ENCODE results near the gene ADAM19. TPM values are rescaled to one million over a fixed set of nuclear protein-coding genes. Genes with fewer than 3 reads are reported as not detected.

The ADAM19 gene
- polyA plus RNA-seq, 3 donors, result 0.60 to 4.9 (median 2.5) TPM

DNA sequence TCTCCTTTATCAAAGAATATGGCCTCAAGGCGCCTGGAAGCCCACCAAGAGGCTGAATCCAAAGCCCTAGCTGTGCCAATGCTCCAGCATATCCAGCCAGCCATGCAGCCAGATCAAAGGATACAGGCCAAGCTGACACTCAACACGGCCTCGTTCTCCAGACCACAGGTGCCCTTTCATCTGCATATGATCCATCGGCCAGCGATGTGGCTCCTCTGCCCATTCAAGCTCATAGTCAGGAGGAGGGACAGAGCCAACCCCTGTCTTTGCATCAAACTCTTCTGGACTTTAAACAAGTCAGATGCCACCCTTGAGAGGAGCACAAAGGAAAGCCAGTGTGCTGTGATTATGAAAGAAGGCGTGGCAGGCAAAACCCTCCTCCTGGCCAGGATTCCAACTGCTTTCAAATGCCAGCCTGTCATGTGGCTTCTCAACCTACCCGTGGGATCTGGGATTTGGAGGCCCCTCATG is 42.5 kb downstream of the ADAM19 start:
- WGBS, 3 donors, result 75 to 86% (median 79%) methylated on average over 7 of the region's 7 CpGs
- H3K27ac ChIP-seq (ENCODE audit: low read depth, low read length), result no peak overlapping the region

DNA sequence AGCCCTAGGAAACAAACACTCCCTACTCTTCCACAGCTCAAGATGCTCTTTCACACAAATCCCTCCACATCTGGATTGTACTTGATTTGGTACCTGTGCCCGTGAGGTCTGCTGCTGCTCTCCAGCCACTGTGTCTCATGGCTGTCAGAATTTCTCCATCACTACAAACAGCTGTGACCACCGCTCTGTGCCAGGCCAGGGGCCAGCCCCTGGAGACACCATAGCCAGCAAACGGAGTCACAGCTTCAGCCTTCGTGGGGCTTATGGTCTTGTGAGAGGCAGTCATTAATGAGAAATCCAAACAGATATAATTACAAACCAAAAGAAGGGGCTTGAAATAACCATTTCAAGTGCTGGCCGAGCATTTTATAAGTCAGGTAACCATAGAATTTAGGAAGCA is 43.6 kb downstream of the ADAM19 start:
- WGBS, 3 donors, result 88 to 92% (median 91%) methylated on average over 5 of the region's 5 CpGs
- no peak overlapping the region for H3K27ac ChIP-seq (ENCODE audit: low read depth, low read length)

DNA sequence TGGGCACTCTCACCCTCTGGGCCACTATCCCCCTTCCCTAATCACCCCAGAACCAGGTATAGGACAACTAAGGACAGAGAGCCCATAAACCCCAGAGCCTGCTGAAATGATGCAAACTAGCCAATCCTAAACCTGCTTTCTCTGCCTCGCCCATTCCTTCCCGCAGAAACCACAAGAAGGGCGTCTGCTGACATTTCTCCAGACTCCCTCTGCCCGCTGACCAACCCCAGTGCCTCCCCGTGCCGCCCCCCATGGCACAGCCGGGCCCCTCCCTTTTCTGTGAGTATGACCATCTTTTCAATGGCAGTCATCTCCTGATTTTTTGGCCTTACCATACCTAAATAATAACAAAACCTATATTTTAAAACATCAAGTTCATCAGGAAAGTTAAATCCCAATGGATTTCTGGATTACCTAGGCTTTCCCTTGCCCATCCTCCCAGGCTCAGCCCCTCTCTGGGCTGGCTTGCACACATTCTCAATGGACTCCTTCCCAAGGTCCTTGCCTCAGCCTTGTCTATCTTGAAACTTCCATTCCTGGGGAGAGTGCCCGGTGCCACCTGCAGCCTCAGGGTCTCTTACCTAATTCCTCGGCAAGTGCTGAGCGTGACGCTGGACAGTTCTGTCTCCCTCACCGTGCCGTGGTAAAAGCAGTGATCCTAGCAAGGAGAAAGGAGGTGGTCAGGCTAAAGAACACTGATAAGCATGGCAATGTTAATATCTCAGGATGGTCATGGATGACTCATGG is 45.2 kb downstream of the ADAM19 start:
- H3K27ac ChIP-seq (ENCODE audit: low read depth, low read length), result no peak overlapping the region
- 72 to 90% (median 81%) methylated on average over 13 of the region's 13 CpGs for WGBS, 3 donors

DNA sequence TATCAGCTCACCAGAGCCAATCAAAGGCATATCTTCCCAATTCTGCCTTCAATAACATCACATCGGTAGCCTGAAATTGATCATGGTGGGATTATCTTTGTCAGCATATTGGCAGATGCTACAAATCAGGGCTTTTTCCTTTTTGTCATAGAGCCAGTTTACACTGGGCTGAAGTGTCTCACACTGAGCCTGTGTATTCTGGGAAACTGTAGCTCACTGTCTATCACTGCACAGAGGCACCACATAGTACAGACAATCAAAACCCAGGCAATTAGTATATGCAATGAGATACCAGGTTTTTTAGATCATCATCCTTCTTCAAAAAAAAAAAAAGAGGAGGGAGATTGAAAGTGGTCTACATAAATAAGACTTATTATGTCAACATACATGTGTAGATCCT is 46.6 kb downstream of the ADAM19 start:
- no peak overlapping the region for H3K27ac ChIP-seq (ENCODE audit: low read depth, low read length)
- 78 to 87% (median 81%) methylated on average over 1 of the region's 1 CpG for WGBS, 3 donors

DNA sequence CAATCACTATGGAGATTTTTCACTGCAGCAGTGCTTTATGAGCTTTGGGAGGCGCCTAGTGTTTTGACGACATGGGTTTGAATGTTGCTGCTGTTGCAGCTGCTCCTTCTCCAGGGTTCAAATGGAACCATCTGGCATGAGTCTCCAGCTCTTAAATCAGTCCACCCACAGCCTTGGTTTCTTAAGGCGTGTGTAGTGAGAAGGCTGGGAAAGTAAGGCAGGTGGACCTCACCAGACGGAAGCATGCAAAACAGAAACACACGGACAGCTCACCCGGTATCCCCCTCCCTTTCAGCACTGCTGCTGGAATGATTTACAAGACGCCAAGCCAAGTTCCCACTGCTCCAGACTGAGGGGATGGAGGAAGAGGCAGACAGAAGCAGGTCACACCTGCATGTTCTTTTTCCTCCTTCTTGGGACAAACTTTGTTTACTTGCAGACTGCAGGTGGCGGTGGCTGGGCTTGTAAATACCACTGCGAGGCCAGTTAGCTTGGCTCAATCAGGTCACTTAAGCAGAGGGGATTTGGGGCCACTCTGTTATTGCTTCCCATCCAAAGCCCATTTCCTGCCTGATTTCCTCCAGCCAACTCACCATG is 47.4 kb downstream of the ADAM19 start:
- H3K27ac ChIP-seq (ENCODE audit: low read depth, low read length), result no peak overlapping the region

DNA sequence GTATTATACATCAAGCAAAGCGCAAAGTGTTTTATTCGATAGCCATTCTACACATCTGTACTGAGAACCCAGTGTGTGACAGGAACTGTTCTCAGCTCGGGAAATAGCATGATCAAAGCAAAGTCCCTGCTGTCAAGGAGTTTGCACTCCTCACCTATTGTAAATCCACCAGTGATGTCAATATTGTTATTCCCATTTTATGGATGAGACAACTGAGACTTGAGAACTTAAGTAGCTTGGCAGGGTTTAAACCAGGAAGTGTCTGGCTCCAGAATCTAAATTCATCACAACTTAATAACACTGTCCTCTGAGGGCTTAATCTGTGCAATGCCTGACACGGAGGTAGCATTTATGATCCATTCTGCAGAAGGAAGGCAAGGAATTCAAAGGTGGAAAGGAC is 50.7 kb downstream of the ADAM19 start:
- 91 to 93% (median 92%) methylated on average over 4 of the region's 4 CpGs for WGBS, 3 donors
- H3K27ac ChIP-seq (ENCODE audit: low read depth, low read length), result no peak overlapping the region

More for the DNA sequence above, 47.4 kb downstream of the ADAM19 start:
- 16 to 55% (median 55%) methylated on average over 9 of the region's 9 CpGs for WGBS, 3 donors

DNA sequence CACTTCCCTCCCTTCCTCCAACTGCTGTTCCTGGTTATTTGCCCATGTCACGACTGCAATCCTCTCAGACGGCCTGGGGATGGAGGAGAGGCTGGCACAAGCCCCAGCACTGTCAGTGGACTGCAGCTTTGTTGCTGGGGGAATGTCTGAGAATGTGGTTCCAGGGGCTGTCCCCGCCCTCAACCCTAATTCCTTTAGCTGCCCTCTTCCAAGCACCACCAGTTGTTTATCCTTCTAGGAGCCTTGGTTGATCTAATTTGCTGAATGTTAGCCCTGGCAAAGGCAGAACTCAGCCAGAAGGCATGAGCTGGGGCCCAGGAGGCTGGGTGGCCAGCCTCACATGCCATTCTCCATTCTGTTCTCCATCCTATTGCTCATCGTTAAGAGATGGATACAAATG is 51.6 kb downstream of the ADAM19 start:
- 72 to 80% (median 77%) methylated on average over 4 of the region's 4 CpGs for WGBS, 3 donors
- H3K27ac ChIP-seq (ENCODE audit: low read depth, low read length), result no peak overlapping the region

DNA sequence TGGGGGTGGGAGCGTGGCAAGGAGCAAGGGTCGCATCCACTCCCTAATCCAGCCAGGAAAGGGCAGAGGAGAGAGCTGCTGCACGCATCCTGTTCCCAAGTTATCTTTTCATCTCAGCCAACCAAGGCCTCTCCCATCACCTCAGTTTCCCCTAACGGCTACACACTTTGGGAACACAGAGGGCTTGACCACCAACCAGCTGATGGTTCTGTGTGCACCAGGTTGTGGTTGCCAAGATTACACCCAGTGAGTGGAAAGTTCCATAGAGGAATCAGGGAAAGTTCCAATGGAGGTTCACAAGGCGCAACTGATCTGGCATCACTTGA is 53.9 kb downstream of the ADAM19 start:
- H3K27ac ChIP-seq (ENCODE audit: low read depth, low read length), result no peak overlapping the region
- WGBS, 3 donors, result 88 to 98% (median 93%) methylated on average over 5 of the region's 5 CpGs

DNA sequence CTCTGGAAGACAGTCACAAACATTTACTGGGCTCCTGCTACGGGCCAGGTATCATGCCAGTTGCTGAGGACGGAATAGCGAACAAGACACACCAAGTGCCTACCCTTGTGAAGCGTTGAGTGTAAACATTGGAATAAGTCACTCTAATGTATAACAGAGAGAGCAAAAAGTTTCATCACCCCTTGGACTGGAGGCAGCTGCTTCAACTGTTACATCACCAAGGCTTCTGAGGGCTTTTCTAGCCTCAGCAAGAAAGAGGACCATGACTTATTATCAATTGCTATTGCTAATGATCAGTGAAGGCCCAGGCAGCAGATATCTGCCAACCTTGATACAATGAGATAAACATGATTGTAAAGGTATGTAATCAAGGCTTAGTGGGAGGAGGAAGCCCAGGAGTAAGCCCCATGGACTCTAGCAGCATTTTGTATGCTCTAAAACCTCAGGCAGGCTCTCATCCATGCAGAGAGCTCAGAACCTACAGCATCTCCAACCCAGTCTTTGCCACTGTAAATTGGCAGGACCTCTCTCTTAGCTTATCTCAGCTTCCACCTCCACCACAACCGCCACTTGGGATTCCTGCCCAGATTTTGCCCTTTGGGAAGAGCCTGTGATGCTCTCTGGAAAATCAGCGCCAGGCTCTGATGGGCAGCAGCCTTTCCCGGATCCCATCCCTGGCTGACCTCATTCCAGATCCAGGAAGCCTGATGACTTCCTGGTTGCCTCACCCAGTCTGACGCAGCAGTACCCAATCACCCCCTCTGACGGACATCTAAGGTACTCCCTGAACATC is 54.5 kb downstream of the ADAM19 start:
- WGBS, 3 donors, result 64 to 73% (median 71%) methylated on average over 9 of the region's 9 CpGs
- H3K27ac ChIP-seq (ENCODE audit: low read depth, low read length), result no peak overlapping the region

DNA sequence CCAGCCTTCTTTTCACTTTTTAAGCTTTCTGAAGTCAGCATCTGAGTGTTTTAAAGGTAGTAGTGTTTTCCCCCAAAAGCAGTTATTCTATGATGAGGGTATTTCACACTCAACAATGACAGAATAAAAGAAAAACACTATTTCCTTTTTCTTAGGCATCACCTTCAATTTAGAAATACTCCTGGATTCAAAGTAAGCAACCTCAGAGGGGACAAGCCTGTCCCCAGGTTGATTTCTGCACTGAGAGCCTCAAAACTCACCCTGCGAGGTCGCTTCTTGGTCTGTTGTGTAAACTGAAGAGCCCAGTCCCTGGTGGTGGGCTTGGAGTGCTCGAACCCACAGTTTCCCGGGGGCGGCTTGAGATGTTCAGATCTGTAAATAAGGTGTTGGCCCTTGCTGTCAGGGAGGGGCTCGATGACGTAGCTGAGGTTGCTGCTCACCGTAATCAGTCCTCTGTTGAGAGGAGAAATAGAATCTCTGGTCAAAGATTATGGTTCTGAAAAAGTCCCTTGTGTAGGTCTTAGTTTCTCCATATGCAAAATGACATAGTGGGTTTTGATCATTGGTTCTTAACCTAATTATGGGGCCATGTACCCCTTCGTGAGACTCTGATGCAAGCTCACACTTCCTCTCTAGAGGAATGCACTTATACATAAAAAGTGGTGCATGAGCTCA is 55.9 kb downstream of the ADAM19 start:
- 92 to 94% (median 92%) methylated on average over 9 of the region's 9 CpGs for WGBS, 3 donors
- H3K27ac ChIP-seq (ENCODE audit: low read depth, low read length), result no peak overlapping the region

DNA sequence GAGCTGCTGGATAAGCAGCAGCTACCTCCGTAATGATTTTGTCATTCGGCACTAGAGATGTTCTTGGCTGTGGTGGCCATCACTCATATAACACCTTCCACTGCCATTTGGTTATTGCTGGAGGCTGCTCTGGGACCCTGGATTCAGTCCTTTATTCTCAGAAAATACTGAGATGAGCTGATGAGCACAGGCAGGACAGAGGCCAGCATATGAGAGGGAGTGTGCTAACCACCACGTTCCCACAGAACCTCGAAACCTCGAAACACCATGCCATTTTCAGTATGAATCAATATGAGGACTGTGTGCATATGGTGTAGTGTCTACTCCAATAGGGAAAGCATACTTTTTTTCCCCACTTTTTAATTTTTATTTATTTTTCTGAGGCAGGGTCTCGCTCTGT is 56.6 kb downstream of the ADAM19 start:
- WGBS, 3 donors, result 88 to 97% (median 93%) methylated on average over 6 of the region's 6 CpGs
- no peak overlapping the region for H3K27ac ChIP-seq (ENCODE audit: low read depth, low read length)

DNA sequence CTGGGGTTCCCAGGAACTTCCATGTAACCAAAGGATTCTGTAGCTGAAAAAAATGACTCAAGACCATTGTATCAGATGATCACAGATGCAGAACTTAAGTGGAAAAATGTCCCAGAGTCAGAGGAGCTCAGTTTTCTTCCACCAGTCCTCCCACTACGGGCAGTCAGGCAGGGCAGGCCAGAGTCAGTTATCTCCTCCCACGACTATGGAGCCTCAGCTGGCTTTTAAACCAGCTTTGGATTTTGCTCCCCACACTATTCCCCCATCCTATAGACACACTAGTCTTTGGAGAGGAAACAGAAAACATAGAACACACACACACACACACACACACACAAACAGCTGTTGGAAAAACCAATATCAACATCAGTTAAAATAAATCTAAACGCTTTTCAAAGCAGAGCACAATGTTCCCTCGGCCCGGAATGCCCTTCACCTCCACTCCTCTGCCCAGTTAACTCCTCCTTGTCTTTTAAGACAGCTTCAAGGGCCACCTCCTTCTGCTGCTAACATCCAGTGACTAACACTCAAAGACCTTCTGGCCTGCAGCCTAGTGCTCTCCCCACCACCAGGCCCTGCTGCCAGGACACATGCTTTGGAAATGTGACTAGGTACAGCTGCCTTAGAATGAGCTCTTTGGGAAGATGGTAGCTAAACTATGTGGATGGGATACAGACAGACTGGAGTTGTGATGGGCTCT is 58.8 kb downstream of the ADAM19 start:
- peak overlapping the region; percentile 77 for H3K27ac ChIP-seq (ENCODE audit: low read depth, low read length)
- 34 to 69% (median 50%) methylated on average over 5 of the region's 5 CpGs for WGBS, 3 donors

DNA sequence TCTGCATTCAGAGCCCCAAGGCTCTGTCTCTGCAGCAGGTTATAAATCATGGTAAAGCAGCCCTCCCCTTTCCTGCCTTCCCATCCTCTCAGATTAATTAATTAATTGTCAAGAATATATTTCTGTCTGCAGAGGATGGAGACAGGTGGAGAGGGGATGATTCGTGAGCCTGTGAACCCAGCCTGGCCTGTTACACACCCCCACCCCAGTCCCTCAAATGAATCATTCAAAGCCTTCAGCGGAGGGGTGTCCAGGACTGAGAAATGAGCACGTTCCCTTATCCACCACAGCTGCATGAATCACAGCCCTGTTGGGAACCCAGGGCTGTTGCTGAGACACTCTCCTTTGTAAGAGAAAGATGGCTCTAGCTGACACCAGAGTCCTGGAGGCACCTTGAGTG is 59.6 kb downstream of the ADAM19 start:
- no peak overlapping the region for H3K27ac ChIP-seq (ENCODE audit: low read depth, low read length)
- WGBS, 3 donors, result 55 to 89% (median 71%) methylated on average over 3 of the region's 3 CpGs

DNA sequence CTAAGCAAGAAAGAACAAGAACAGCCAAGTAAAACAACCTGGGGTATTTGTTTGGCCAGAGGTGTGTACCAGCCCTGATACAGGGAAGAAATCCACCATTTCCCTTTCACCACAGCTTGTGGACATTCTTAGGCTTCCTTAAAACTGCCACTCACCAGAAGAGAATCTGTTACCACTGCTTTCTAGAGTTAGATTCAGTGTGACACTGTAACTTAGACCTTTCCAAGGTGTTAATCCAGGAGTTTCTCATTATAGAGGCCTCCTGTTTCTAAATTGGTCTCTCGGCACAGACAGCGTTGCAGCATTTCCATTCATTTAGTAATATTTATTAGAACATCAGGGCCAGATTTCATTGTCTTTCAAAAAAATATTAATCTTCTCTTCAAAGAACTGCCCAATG is 60.6 kb downstream of the ADAM19 start:
- no peak overlapping the region for H3K27ac ChIP-seq (ENCODE audit: low read depth, low read length)
- WGBS, 3 donors, result 93 to 99% (median 96%) methylated on average over 2 of the region's 2 CpGs

DNA sequence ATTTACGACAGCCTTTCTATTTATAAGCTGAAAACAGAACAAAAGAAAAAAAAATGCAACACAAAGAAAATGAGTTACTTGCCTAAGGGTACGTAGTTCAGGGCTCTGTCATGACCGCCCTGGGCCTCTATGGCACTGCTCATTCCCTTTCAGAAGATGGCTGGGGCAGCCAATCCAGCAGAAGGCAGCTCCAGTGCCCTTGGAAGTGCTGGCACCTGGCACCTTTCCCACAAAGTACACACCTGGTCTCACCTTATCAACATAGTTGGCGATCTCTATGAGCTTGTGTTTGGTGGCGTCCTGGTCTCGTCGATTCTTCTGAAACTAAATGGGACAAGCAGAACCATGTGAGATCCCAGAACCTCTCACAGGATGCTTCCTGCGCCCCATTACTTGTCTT is 62.4 kb downstream of the ADAM19 start:
- WGBS, 3 donors, result 48 to 95% (median 89%) methylated on average over 8 of the region's 8 CpGs
- no peak overlapping the region for H3K27ac ChIP-seq (ENCODE audit: low read depth, low read length)

DNA sequence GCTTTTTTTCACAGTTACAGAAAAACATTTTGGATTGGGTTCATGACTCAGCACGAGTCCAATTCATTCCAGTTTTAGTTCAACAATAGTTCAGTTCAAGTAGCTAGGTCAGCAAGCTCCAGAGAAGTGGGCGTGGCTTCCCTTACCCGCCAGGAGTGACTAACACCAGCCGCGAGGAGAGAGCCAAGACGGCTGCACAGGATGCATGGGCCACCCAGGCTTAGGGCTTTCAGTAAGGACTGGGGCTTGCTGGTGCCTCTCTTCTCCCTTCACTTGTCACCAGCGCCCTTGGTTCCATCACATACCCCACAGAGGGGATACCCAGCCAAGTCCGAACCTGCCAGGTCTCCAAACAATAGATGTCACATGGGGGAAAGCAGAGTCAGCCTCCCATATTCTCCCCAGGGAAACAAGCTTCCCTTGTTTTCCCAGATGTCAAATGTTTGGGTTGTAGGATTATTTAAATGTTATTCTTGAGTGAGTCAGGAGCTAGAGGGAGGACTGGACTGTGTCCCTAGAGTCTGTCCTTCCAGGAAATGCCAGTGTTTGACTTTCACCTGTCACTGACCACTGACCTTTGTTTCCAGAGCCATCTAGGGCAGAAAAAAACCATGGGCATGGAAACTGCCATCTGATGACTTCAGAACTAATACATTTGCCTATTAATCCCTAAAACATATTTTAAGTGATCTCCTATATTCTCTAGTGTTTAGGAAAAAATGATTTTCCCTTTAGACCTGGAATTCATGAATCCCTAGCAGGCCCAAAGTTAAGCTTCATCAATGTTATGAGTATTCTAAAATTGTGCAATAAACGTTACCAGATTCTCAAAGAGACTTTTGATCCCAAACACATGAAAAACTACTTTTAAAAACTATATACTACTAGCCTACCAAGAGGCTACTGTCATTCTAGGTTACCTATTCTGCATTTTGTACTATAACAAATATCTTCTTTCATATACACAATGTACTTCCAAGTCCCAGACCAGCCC is 63.6 kb downstream of the ADAM19 start:
- H3K27ac ChIP-seq (ENCODE audit: low read depth, low read length), result no peak overlapping the region
- WGBS, 3 donors, result 32 to 77% (median 44%) methylated on average over 9 of the region's 9 CpGs

DNA sequence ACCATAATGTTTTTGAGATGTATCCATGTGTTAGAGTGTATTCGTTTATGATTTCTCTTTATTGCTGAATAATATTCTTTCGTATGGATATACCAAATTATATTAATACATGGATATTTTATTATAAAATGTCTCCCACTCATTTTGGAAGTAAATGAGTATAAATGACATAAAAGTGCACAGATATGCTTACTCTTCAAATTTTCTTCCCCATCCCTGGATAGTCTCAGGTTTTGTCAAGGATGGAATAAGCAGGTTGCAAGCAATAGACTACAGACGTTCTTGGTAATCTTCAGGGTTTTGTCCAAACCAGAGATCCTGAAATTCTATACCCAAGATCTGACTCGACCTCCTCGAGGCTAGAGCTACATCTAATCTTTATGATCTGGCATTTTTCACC is 64.9 kb downstream of the ADAM19 start:
- no peak overlapping the region for H3K27ac ChIP-seq (ENCODE audit: low read depth, low read length)
- WGBS, 3 donors, result 88 to 95% (median 94%) methylated on average over 5 of the region's 5 CpGs
